H9 (cell line): ENCODE results near the gene THSD7B. TPM values are rescaled to one million over a fixed set of nuclear protein-coding genes. Genes with fewer than 3 reads are reported as not detected.

Experiments
- DNase-seq: peaks from one replicate; pipeline ENCODE4 v3.0.0-alpha.2; 2017
- H2AFZ ChIP-seq: one replicate; pipeline ENCODE4 v1.6.1; 2013; ENCODE audit warnings: mild to moderate bottlenecking, low read length, control low read depth, moderate library complexity
- H2AK5ac ChIP-seq: 2 replicates; pipeline ENCODE4 v1.6.1; 2013; ENCODE audit warnings: low read length, control low read depth, mixed read lengths; ENCODE audit not compliant: insufficient read length
- H2BK120ac ChIP-seq: one replicate; pipeline ENCODE4 v1.6.1; 2013; ENCODE audit warnings: low read depth, mild to moderate bottlenecking, low read length, control low read depth, inconsistent platforms; ENCODE audit not compliant: poor library complexity, severe bottlenecking
- H2BK12ac ChIP-seq: 2 replicates; pipeline ENCODE4 v1.6.1; 2013; ENCODE audit warnings: low read length, control low read depth, mixed read lengths, low read depth; ENCODE audit not compliant: insufficient read length
- H2BK15ac ChIP-seq: 2 replicates; pipeline ENCODE4 v1.6.1; 2013; ENCODE audit warnings: low read depth, low read length, control low read depth
- H2BK20ac ChIP-seq: one replicate; pipeline ENCODE4 v1.6.1; 2013; ENCODE audit warnings: low read depth, mild to moderate bottlenecking, low read length, control low read depth, inconsistent platforms; ENCODE audit not compliant: poor library complexity, severe bottlenecking
- H2BK5ac ChIP-seq: 2 replicates; pipeline ENCODE4 v1.6.1; 2013; ENCODE audit warnings: low read length, control low read depth, mixed read lengths; ENCODE audit not compliant: insufficient read length
- H3K14ac ChIP-seq: 2 replicates; pipeline ENCODE4 v1.6.1; 2013; ENCODE audit warnings: low read length, control low read depth; ENCODE audit not compliant: insufficient read depth
- H3K18ac ChIP-seq: 2 replicates; pipeline ENCODE4 v1.6.1; 2013; ENCODE audit warnings: low read depth, mild to moderate bottlenecking, mixed read lengths, low read length, control low read depth; ENCODE audit not compliant: insufficient read length
- H3K23ac ChIP-seq: 2 replicates; pipeline ENCODE4 v1.6.1; 2013; ENCODE audit warnings: low read length, control low read depth, mixed read lengths, low read depth; ENCODE audit not compliant: insufficient read length
- H3K23me2 ChIP-seq: 2 replicates; pipeline ENCODE4 v1.6.1; 2013; ENCODE audit warnings: low read depth, mild to moderate bottlenecking, mixed read lengths, low read length, control low read depth; ENCODE audit not compliant: insufficient read length, poor library complexity, severe bottlenecking
- H3K27ac ChIP-seq: 2 replicates; pipeline ENCODE4 v1.5.1; 2013; ENCODE audit warnings: low read length, control low read depth, mixed read lengths, low read depth; ENCODE audit not compliant: insufficient read length
- H3K27me3 ChIP-seq: 2 replicates; pipeline ENCODE4 v1.6.1; 2013; ENCODE audit warnings: low read length, control low read depth, inconsistent platforms; ENCODE audit not compliant: insufficient read depth
- H3K4ac ChIP-seq: 2 replicates; pipeline ENCODE4 v1.6.1; 2013; ENCODE audit warnings: low read depth, mild to moderate bottlenecking, control low read depth, inconsistent platforms, low read length, moderate library complexity
- H3K4me1 ChIP-seq: 2 replicates; pipeline ENCODE4 v1.6.1; 2013; ENCODE audit warnings: low read length, control low read depth, inconsistent platforms; ENCODE audit not compliant: insufficient read depth
- H3K4me2 ChIP-seq: 2 replicates; pipeline ENCODE4 v1.6.1; 2013; ENCODE audit warnings: low read length, control low read depth, mixed read lengths; ENCODE audit not compliant: insufficient read length, insufficient read depth
- H3K56ac ChIP-seq: 2 replicates; pipeline ENCODE4 v1.6.1; 2013; ENCODE audit warnings: low read depth, mild to moderate bottlenecking, mixed read lengths, low read length, control low read depth; ENCODE audit not compliant: insufficient read length
- H3K79me1 ChIP-seq: 2 replicates; pipeline ENCODE4 v1.6.1; 2013; ENCODE audit warnings: low read depth, mild to moderate bottlenecking, moderate library complexity, low read length, control low read depth, inconsistent platforms; ENCODE audit not compliant: insufficient read depth, poor library complexity, severe bottlenecking
- H3K79me2 ChIP-seq: 2 replicates; pipeline ENCODE4 v1.6.1; 2013; ENCODE audit warnings: low read length, control low read depth, inconsistent platforms; ENCODE audit not compliant: insufficient read depth
- H3K9ac ChIP-seq: 2 replicates; pipeline ENCODE4 v1.6.1; 2013; ENCODE audit warnings: low read length, control low read depth, mixed read lengths; ENCODE audit not compliant: insufficient read length; ENCODE audit errors: extremely low read depth
- H3K9me3 ChIP-seq: one replicate; pipeline ENCODE4 v1.6.1; 2013; ENCODE audit warnings: low read depth, low read length, inconsistent platforms; ENCODE audit not compliant: control insufficient read depth
- H3T11ph ChIP-seq: one replicate; pipeline ENCODE4 v1.6.1; 2013; ENCODE audit warnings: mild to moderate bottlenecking, low read length, control low read depth, inconsistent platforms
- H4K20me1 ChIP-seq: one replicate; pipeline ENCODE4 v1.6.1; 2013; ENCODE audit not compliant: control insufficient read depth, insufficient read length, insufficient read depth
- H4K5ac ChIP-seq: 2 replicates; pipeline ENCODE4 v1.6.1; 2013; ENCODE audit warnings: low read depth, mild to moderate bottlenecking, mixed read lengths, low read length, control low read depth; ENCODE audit not compliant: insufficient read length
- H4K8ac ChIP-seq: replicated peaks from 2 replicates; pipeline ENCODE4 v1.6.1; 2013; ENCODE audit warnings: low read length, control low read depth, mixed read lengths, low read depth; ENCODE audit not compliant: insufficient read length
- H4K91ac ChIP-seq: 2 replicates; pipeline ENCODE4 v1.6.1; 2013; ENCODE audit warnings: low read depth, mild to moderate bottlenecking, moderate library complexity, mixed read lengths, low read length, control low read depth; ENCODE audit not compliant: insufficient read length
- H3K27ac Mint-ChIP-seq, 3 experiments: 2 replicates in 2 of 3; 3 replicates in 1 of 3; pipeline ENCODE4 v1.8.0; 2020 to 2021; ENCODE audit warnings: mixed read lengths in 3 of 3, mild to moderate bottlenecking in 1 of 3, moderate library complexity in 1 of 3
- H3K27me3 Mint-ChIP-seq: 2 replicates; pipeline ENCODE4 v1.8.0; 2021; ENCODE audit warnings: low read depth, mild to moderate bottlenecking, moderate library complexity, mixed read lengths
- H3K36me3 Mint-ChIP-seq, 3 experiments: 2 replicates in 2 of 3; 3 replicates in 1 of 3; pipeline ENCODE4 v1.8.0; 2020 to 2021; ENCODE audit warnings: low read depth in 3 of 3, mixed read lengths in 3 of 3; ENCODE audit not compliant: insufficient read depth in 1 of 3
- H3K4me1 Mint-ChIP-seq, 2 experiments: 2 replicates each; pipeline ENCODE4 v1.8.0; 2020; ENCODE audit warnings: mixed read lengths in 2 of 2
- H3K4me3 Mint-ChIP-seq, 2 experiments: 2 replicates in 1 of 2; 3 replicates in 1 of 2; pipeline ENCODE4 v1.8.0; 2020 to 2021; ENCODE audit warnings: mild to moderate bottlenecking in 2 of 2, mixed read lengths in 2 of 2, moderate library complexity in 1 of 2
- H3K9me3 Mint-ChIP-seq, 2 experiments: 2 replicates in 1 of 2; 3 replicates in 1 of 2; pipeline ENCODE4 v1.8.0; 2020; ENCODE audit warnings: mild to moderate bottlenecking in 2 of 2, mixed read lengths in 2 of 2, moderate library complexity in 1 of 2
- WGBS: extraction: QIAGEN DNeasy Blood & Tissue Kit; methylation state at CpG from one replicate; pipeline ENCODE4 v1.1.7; 2013; ENCODE audit warnings: missing lambda C conversion rate, low lambda C conversion rate, mixed read lengths; ENCODE audit not compliant: insufficient read length; ENCODE audit errors: extremely low coverage; 5-methylcytosine and 5-hydroxymethylcytosine counted together
- total RNA-seq: library from RNA; stranded (reverse); gene quantifications from 2 replicates; pipeline ENCODE4 v1.2.1, GENCODE V29; 2021
- TF ChIP-seq, protein P1 (sequence below): fragments of 200-600 bp; sonication (generic); conservative IDR thresholded peaks from 3 replicates; pipeline ENCODE4 v1.8.0; 2021; ENCODE audit warnings: antibody characterized with exemption, mild to moderate bottlenecking

The THSD7B gene
- total RNA-seq, 1 experiment from 2014 or later = 0.85 TPM

DNA sequence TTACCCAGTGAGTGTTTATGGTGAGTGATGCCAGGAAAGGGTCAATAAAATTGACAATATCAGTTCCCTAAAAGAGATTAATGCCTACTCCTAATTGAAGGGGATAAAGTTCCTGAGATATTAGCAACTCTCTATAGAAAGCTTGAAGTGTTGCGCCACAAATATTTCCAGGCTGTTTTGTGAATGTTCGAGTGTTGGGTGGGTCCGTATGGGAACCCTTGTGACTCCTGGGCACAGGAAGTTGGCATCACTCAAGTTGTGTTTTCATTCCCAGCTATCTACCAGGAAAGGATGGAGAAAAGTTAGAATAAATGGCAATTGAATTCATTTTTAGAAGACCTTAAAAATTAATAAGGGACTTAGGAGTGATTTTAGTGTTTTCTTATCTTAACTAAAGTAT is 472.7 kb downstream of the THSD7B start:
- H4K20me1 ChIP-seq = no peaks in the 10 kb centered on the region
- H2AK5ac ChIP-seq = no peak overlapping the region
- no peak overlapping the region for H3K4ac ChIP-seq
- no peak overlapping the region for H3K56ac ChIP-seq
- H3K4me3 Mint-ChIP-seq = no peak overlapping the region
- no peak overlapping the region for H2BK15ac ChIP-seq
- H3K79me1 ChIP-seq = no peaks in the 10 kb centered on the region
- TF ChIP-seq, protein P1, sequence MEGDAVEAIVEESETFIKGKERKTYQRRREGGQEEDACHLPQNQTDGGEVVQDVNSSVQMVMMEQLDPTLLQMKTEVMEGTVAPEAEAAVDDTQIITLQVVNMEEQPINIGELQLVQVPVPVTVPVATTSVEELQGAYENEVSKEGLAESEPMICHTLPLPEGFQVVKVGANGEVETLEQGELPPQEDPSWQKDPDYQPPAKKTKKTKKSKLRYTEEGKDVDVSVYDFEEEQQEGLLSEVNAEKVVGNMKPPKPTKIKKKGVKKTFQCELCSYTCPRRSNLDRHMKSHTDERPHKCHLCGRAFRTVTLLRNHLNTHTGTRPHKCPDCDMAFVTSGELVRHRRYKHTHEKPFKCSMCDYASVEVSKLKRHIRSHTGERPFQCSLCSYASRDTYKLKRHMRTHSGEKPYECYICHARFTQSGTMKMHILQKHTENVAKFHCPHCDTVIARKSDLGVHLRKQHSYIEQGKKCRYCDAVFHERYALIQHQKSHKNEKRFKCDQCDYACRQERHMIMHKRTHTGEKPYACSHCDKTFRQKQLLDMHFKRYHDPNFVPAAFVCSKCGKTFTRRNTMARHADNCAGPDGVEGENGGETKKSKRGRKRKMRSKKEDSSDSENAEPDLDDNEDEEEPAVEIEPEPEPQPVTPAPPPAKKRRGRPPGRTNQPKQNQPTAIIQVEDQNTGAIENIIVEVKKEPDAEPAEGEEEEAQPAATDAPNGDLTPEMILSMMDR = no peak
- no peak overlapping the region for H3K14ac ChIP-seq
- H3K23ac ChIP-seq = no peak overlapping the region
- no peaks in the 10 kb centered on the region for H3K23me2 ChIP-seq
- H3K9me3 ChIP-seq = no peaks in the 10 kb centered on the region
- no peak overlapping the region for H3K27ac Mint-ChIP-seq
- no peaks in the 10 kb centered on the region for H3K36me3 Mint-ChIP-seq
- no peaks in the 10 kb centered on the region for H3K4me1 Mint-ChIP-seq
- no peak overlapping the region for H2BK12ac ChIP-seq
- no peaks in the 10 kb centered on the region for H3K27me3 ChIP-seq
- H4K91ac ChIP-seq = no peak overlapping the region
- H2BK5ac ChIP-seq = no peak overlapping the region
- H3K4me1 ChIP-seq = no peaks in the 10 kb centered on the region
- H3K79me2 ChIP-seq = no peaks in the 10 kb centered on the region
- WGBS = no CpG with 5 or more reads among the region's 3 CpGs
- H2BK120ac ChIP-seq = no peak overlapping the region
- no peak overlapping the region for H3K18ac ChIP-seq
- no peak overlapping the region for H3K4me2 ChIP-seq
- H3K9me3 Mint-ChIP-seq = no peaks in the 10 kb centered on the region
- no peak overlapping the region for H3K9ac ChIP-seq
- H4K5ac ChIP-seq = no peak overlapping the region
- DNase-seq = no peak
- no peaks in the 10 kb centered on the region for H3K27me3 Mint-ChIP-seq
- no peak overlapping the region for H3K27ac ChIP-seq
- no peak overlapping the region for H3T11ph ChIP-seq
- H4K8ac ChIP-seq = no peak overlapping the region
- H2AFZ ChIP-seq = no peak overlapping the region
- no peak overlapping the region for H2BK20ac ChIP-seq
